ENCODE data around the gene RPL9.
"Not testable (repeated sequence)": the region's sequence is repeated elsewhere in the genome, so short reads cannot be mapped to it uniquely, and the experiment has no call there.

Gene RPL9

DNA sequence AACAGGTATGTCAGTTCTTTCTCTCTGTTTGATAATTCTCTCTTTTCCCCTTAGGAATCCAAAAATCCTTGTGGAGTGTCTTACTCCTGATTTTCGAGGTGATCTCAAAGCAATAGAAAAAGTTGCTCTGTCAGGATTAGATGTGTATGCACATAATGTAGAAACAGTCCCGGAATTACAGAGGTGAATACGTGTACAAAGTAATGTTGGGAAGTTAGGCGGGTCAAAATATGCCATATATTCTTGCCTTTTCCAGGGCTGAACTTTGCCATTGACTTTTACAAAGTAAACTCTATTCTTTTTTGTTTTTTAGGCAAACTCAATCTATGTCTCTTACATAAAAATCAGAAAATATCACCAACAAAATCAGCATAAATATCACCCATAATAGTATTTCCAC, 8.7 kb upstream of the RPL9 start:
- 94 to 97% methylated on average over 4 of the region's 4 CpGs for WGBS, 2 experiments
- Histone ChIP-seq H3K4me1 (ENCODE audit: control insufficient read depth, insufficient read depth, low read length) (no peaks in the 10 kb centered on the region), H3K36me3 (ENCODE audit: control insufficient read depth, insufficient read depth, low read length) (peaks cover 12% of the 10 kb centered on the region)

GRCh38 chr4:39466747-39467146, 8.0 kb upstream of the RPL9 start:
- H3K36me3 ChIP-seq (ENCODE audit: control insufficient read depth, insufficient read depth, low read length) = peaks cover 12% of the 10 kb centered on the region
- WGBS, 2 experiments = 94 to 100% methylated on average over 2 to 4 of the region's 4 CpGs
- no peaks in the 10 kb centered on the region for H3K9me3 ChIP-seq (ENCODE audit: control insufficient read depth, low read length)
- H3K4me1 ChIP-seq (ENCODE audit: control insufficient read depth, insufficient read depth, low read length) = no peaks in the 10 kb centered on the region
- no peak overlapping the region for H3K4me3 ChIP-seq (ENCODE audit: insufficient read depth, low read depth, low read length)
- H3K27ac ChIP-seq (ENCODE audit: insufficient read depth, low read depth, low read length, poor library complexity, severe bottlenecking) = no peak overlapping the region
- no peaks in the 10 kb centered on the region for H3K27me3 ChIP-seq (ENCODE audit: control insufficient read depth, insufficient read depth, low read length, poor library complexity, severe bottlenecking)

More for the DNA sequence above, 8.7 kb upstream of the RPL9 start:
- H3K27me3 ChIP-seq (ENCODE audit: control insufficient read depth, insufficient read depth, low read length, poor library complexity, severe bottlenecking) = no peaks in the 10 kb centered on the region
- no peaks in the 10 kb centered on the region for H3K9me3 ChIP-seq (ENCODE audit: control insufficient read depth, low read length)
- no peak overlapping the region for H3K4me3 ChIP-seq (ENCODE audit: insufficient read depth, low read depth, low read length)
- no peak overlapping the region for H3K27ac ChIP-seq (ENCODE audit: insufficient read depth, low read depth, low read length, poor library complexity, severe bottlenecking)

DNA sequence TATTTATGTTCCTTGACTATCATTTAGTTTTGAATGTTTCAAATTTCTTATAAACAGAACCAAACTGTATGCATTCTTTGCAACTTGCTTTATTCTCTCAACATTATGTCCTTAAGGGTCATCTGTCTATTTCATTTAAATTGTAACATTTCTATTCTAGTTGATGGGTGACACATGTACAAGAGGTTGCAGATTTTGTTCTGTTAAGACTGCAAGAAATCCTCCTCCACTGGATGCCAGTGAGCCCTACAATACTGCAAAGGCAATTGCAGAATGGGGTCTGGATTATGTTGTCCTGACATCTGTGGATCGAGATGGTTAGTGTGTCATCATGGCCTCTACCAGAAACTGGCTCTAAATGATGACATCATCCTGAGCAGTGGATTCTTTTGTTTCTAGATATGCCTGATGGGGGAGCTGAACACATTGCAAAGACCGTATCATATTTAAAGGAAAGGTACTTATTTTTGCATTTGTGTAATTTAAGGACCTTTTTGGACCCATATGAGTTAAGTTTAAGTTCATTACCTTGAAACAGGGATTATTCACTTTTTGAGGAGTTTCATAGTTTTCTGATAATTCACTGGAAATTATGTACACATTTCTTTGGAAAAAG, 6.3 kb upstream of the RPL9 start:
- no peak overlapping the region for H3K4me3 ChIP-seq (ENCODE audit: insufficient read depth, low read depth, low read length)
- no peaks in the 10 kb centered on the region for H3K9me3 ChIP-seq (ENCODE audit: control insufficient read depth, low read length)
- no peak overlapping the region for H3K27ac ChIP-seq (ENCODE audit: insufficient read depth, low read depth, low read length, poor library complexity, severe bottlenecking)
- 92 to 93% methylated on average over 2 of the region's 2 CpGs for WGBS, 2 experiments
- no peaks in the 10 kb centered on the region for H3K27me3 ChIP-seq (ENCODE audit: control insufficient read depth, insufficient read depth, low read length, poor library complexity, severe bottlenecking)
- H3K36me3 ChIP-seq (ENCODE audit: control insufficient read depth, insufficient read depth, low read length) = peaks cover 12% of the 10 kb centered on the region
- H3K4me1 ChIP-seq (ENCODE audit: control insufficient read depth, insufficient read depth, low read length) = no peaks in the 10 kb centered on the region

- not testable (repeated sequence) for H3K27me3 ChIP-seq (ENCODE audit: control insufficient read depth, insufficient read depth, low read length, poor library complexity, severe bottlenecking); H3K9me3 ChIP-seq (ENCODE audit: control insufficient read depth, low read length); H3K4me1 ChIP-seq (ENCODE audit: control insufficient read depth, insufficient read depth, low read length)
- 0% methylated on average over 13 of the region's 13 CpGs for WGBS, 2 experiments
- Histone ChIP-seq H3K4me3 (ENCODE audit: insufficient read depth, low read depth, low read length) (peak overlapping the region; percentile 89), H3K36me3 (ENCODE audit: control insufficient read depth, insufficient read depth, low read length) (peaks cover 37% of the 10 kb centered on the region), H3K27ac (ENCODE audit: insufficient read depth, low read depth, low read length, poor library complexity, severe bottlenecking) (peak overlapping the region; percentile 93)
Measured at GRCh38 chr4:39458161-39458504, 589 bp downstream of the RPL9 start.

DNA sequence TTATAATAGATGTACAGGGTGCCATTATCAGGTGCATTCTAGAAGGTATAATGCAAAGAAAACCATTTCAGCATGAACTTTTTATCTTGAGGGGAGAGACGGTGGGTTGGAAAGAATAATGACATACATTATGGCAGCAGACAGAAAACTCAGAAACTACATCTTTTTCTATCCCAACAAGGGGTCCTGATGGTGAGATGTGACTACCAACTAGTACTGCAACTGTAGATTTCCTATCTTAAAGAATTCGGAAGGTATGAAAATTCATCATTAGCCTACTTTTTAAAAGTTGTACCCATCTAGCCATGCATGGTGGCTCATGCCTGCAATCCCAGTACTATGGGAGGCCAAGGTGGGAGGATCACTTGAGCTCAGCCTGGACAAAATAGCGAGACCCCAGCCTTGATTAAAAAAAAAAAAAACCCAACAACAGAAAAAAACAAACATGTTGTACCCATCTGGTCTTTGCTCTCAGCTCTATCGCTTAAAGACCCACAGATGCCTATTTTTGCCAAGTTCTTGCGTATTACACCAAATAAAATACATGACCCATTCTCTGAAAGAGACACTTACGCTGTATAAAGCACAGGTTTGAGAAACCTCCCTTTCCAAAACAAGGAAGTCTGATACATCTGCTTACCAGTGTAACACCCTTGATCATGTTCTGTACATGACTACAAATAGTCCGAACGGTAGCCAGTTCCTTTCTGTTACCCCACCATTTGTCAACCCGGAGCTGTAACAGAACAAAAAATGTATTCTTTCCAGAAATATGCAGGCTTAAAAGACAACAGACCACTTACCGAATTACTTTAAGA, 1.6 kb downstream of the RPL9 start:
- peaks cover 7% of the 10 kb centered on the region for H3K4me1 ChIP-seq (ENCODE audit: control insufficient read depth, insufficient read depth, low read length)
- 87 to 91% methylated on average over 9 to 10 of the region's 10 CpGs for WGBS, 2 experiments
- H3K27ac ChIP-seq (ENCODE audit: insufficient read depth, low read depth, low read length, poor library complexity, severe bottlenecking) = no peak overlapping the region
- peak overlapping the region; percentile 89 for H3K4me3 ChIP-seq (ENCODE audit: insufficient read depth, low read depth, low read length)
- H3K27me3 ChIP-seq (ENCODE audit: control insufficient read depth, insufficient read depth, low read length, poor library complexity, severe bottlenecking) = no peaks in the 10 kb centered on the region
- no peaks in the 10 kb centered on the region for H3K9me3 ChIP-seq (ENCODE audit: control insufficient read depth, low read length)
- peaks cover 44% of the 10 kb centered on the region for H3K36me3 ChIP-seq (ENCODE audit: control insufficient read depth, insufficient read depth, low read length)

GRCh38 chr4:39455486-39455885, 3.2 kb downstream of the RPL9 start:
- Histone ChIP-seq H3K36me3 (ENCODE audit: control insufficient read depth, insufficient read depth, low read length) (peaks cover 52% of the 10 kb centered on the region), H3K27ac (ENCODE audit: insufficient read depth, low read depth, low read length, poor library complexity, severe bottlenecking) (no peak overlapping the region), H3K9me3 (ENCODE audit: control insufficient read depth, low read length) (no peaks in the 10 kb centered on the region), H3K27me3 (ENCODE audit: control insufficient read depth, insufficient read depth, low read length, poor library complexity, severe bottlenecking) (no peaks in the 10 kb centered on the region), H3K4me3 (ENCODE audit: insufficient read depth, low read depth, low read length) (no peak overlapping the region), H3K4me1 (ENCODE audit: control insufficient read depth, insufficient read depth, low read length) (peaks cover 7% of the 10 kb centered on the region)
- 95 to 97% methylated on average over 6 of the region's 6 CpGs for WGBS, 2 experiments

DNA sequence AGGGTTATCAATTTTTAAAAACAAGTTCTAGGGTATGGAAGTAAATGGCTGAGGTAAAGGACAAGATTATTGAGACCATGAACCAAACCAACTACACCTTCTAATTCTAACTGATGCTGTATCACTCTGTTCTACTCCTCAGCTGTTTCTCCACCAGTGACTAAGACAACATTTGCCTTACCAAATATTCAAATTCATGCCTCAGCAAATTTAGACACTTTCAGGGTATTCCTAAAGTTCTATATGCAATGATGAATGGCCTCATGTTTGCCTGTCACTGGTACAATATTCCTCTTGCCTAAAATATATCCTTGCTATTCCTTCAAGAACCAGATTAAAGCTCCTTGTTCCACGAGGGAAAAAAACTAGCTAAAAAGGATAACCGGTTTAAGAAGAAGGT, 5.0 kb downstream of the RPL9 start:
- Histone ChIP-seq H3K4me3 (ENCODE audit: insufficient read depth, low read depth, low read length) (no peak overlapping the region), H3K27ac (ENCODE audit: insufficient read depth, low read depth, low read length, poor library complexity, severe bottlenecking) (no peak overlapping the region), H3K4me1 (ENCODE audit: control insufficient read depth, insufficient read depth, low read length) (peaks cover 7% of the 10 kb centered on the region), H3K9me3 (ENCODE audit: control insufficient read depth, low read length) (no peaks in the 10 kb centered on the region), H3K36me3 (ENCODE audit: control insufficient read depth, insufficient read depth, low read length) (peaks cover 52% of the 10 kb centered on the region), H3K27me3 (ENCODE audit: control insufficient read depth, insufficient read depth, low read length, poor library complexity, severe bottlenecking) (no peaks in the 10 kb centered on the region)
- WGBS, 2 experiments = 94 to 100% methylated on average over 2 of the region's 2 CpGs

GRCh38 chr4:39452860-39453587, 5.7 kb downstream of the RPL9 start:
- Histone ChIP-seq H3K9me3 (ENCODE audit: control insufficient read depth, low read length) (no peaks in the 10 kb centered on the region), H3K4me1 (ENCODE audit: control insufficient read depth, insufficient read depth, low read length) (peaks cover 7% of the 10 kb centered on the region), H3K27ac (ENCODE audit: insufficient read depth, low read depth, low read length, poor library complexity, severe bottlenecking) (no peak overlapping the region), H3K36me3 (ENCODE audit: control insufficient read depth, insufficient read depth, low read length) (peaks cover 52% of the 10 kb centered on the region), H3K27me3 (ENCODE audit: control insufficient read depth, insufficient read depth, low read length, poor library complexity, severe bottlenecking) (no peaks in the 10 kb centered on the region), H3K4me3 (ENCODE audit: insufficient read depth, low read depth, low read length) (no peak overlapping the region)
- 97% methylated on average over 11 of the region's 11 CpGs for WGBS, 2 experiments

- WGBS, 2 experiments = 93 to 98% methylated on average over 6 of the region's 6 CpGs
- H3K36me3 ChIP-seq (ENCODE audit: control insufficient read depth, insufficient read depth, low read length) = peaks cover 48% of the 10 kb centered on the region
- no peaks in the 10 kb centered on the region for H3K27me3 ChIP-seq (ENCODE audit: control insufficient read depth, insufficient read depth, low read length, poor library complexity, severe bottlenecking)
- peaks cover 3% of the 10 kb centered on the region for H3K4me1 ChIP-seq (ENCODE audit: control insufficient read depth, insufficient read depth, low read length)
- H3K9me3 ChIP-seq (ENCODE audit: control insufficient read depth, low read length) = no peaks in the 10 kb centered on the region
- H3K27ac ChIP-seq (ENCODE audit: insufficient read depth, low read depth, low read length, poor library complexity, severe bottlenecking) = no peak overlapping the region
- no peak overlapping the region for H3K4me3 ChIP-seq (ENCODE audit: insufficient read depth, low read depth, low read length)
Measured at GRCh38 chr4:39452153-39452859, 6.4 kb downstream of the RPL9 start.

Measured in ectodermal cell (in vitro differentiated cells).